ENCODE results near the gene PITX2. TPM values are rescaled to one million over a fixed set of nuclear protein-coding genes. Genes with fewer than 3 reads are reported as not detected.

Gene PITX2
- total RNA-seq, 2 donors from 2014 or later = 0.13 TPM; not detected in 1

- H3K36me3 Mint-ChIP-seq (ENCODE audit: low read depth) = peaks cover 7% of the 10 kb centered on the region
- peaks cover 59% of the 10 kb centered on the region for H3K27me3 Mint-ChIP-seq
- no peak overlapping the region for H3K4me3 Mint-ChIP-seq
- H3K27ac Mint-ChIP-seq = no peak overlapping the region
- no peaks in the 10 kb centered on the region for H3K4me1 Mint-ChIP-seq
- no peak for ATAC-seq (replicated peaks)
- H3K9me3 Mint-ChIP-seq = peaks cover 3% of the 10 kb centered on the region
Measured at GRCh38 chr4:110640576-110640975, 17.7 kb upstream of the PITX2 start.

DNA sequence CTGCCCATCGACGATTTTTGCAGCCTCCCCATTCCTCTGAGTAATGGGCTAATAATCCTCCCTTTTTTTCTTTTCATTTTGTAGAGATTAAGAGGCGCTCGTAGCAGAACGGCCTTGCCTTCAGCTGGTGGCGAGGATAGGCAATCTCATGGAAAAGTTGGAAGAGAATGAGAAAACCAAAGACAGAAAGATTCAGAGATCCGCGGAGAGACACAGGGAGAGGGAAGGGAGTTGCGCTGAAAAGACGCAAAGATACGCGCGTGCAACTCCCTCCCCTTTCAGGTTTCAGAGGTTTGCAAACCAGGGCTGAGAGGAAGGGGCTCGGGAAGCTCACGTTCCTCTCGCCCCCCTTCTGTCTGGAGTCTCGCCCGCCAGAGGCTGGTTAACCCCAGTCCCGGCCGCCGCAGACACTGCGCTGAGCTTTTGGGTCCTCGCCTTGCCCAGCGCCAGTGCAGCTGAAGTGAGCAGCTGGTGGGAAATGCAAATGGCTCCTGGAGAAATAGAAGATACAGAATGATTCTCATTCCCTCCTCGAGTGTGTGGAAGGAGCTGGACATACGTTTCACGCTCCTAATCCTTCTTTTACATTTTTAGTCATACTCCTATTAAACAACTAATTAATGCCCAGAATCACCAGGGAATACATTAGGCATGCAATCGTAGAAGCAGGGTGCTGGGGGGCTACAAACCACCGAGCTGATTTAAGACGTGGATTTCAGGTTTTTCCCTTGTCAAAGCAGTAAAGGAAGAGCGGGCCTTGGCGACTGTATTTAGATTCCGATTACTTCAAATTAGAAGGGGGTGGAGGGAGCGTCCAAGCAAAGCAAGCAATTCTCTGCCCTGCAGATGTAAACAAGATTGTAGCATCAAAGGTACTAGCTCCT is 16.6 kb upstream of the PITX2 start:
- Mint-ChIP-seq H3K27ac (no peak overlapping the region), H3K36me3 (ENCODE audit: low read depth) (peaks cover 7% of the 10 kb centered on the region), H3K4me1 (no peaks in the 10 kb centered on the region), H3K4me3 (no peak overlapping the region), H3K9me3 (peaks cover 3% of the 10 kb centered on the region), H3K27me3 (peaks cover 68% of the 10 kb centered on the region)
- ATAC-seq (replicated peaks) = no peak

GRCh38 chr4:110638089-110638746 is 15.3 kb upstream of the PITX2 start:
- Mint-ChIP-seq H3K4me3 (no peak overlapping the region), H3K36me3 (ENCODE audit: low read depth) (peaks cover 7% of the 10 kb centered on the region), H3K27ac (no peak overlapping the region), H3K4me1 (no peaks in the 10 kb centered on the region), H3K9me3 (peaks cover 3% of the 10 kb centered on the region), H3K27me3 (peaks cover 67% of the 10 kb centered on the region)
- ATAC-seq (replicated peaks) = no peak

GRCh38 chr4:110637408-110638088 is 14.7 kb upstream of the PITX2 start:
- peaks cover 7% of the 10 kb centered on the region for H3K36me3 Mint-ChIP-seq (ENCODE audit: low read depth)
- ATAC-seq (replicated peaks) = no peak
- H3K9me3 Mint-ChIP-seq = peaks cover 3% of the 10 kb centered on the region
- no peaks in the 10 kb centered on the region for H3K4me1 Mint-ChIP-seq
- no peak overlapping the region for H3K27ac Mint-ChIP-seq
- peaks cover 64% of the 10 kb centered on the region for H3K27me3 Mint-ChIP-seq
- H3K4me3 Mint-ChIP-seq = no peak overlapping the region

DNA sequence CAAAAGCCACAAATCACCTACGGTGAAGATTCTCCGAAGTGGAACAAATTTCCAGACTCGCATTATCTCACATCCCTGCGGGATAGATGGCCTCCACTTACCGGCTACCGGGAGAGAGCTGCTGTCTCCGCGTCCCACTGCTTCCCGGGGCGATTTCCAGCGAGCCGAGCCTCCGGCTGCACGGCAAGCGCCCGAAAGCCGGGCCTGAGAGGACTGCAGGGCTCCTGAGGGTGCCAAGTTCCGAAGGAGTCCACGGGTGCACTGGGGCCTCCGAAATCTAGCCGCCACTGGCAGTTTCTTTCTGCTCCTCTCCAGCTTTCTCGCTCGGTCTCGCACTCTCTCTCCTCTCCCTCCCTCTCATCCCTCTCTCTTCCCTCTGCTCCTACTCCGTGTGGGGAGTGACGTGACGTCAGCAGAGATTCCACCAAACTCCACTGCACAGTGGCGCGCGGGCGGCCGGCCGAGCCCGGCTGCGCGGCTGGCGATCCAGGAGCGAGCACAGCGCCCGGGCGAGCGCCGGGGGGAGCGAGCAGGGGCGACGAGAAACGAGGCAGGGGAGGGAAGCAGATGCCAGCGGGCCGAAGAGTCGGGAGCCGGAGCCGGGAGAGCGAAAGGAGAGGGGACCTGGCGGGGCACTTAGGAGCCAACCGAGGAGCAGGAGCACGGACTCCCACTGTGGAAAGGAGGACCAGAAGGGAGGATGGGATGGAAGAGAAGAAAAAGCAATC is 14.0 kb upstream of the PITX2 start:
- Mint-ChIP-seq H3K4me1 (peaks cover 3% of the 10 kb centered on the region), H3K27me3 (peaks cover 64% of the 10 kb centered on the region), H3K36me3 (ENCODE audit: low read depth) (peaks cover 9% of the 10 kb centered on the region), H3K27ac (no peak overlapping the region), H3K4me3 (no peak overlapping the region), H3K9me3 (peaks cover 3% of the 10 kb centered on the region)
- ATAC-seq (replicated peaks) = no peak

- Mint-ChIP-seq H3K9me3 (peaks cover 3% of the 10 kb centered on the region), H3K4me1 (peaks cover 5% of the 10 kb centered on the region), H3K27me3 (peaks cover 62% of the 10 kb centered on the region), H3K27ac (no peak overlapping the region), H3K4me3 (no peak overlapping the region), H3K36me3 (ENCODE audit: low read depth) (peaks cover 12% of the 10 kb centered on the region)
- ATAC-seq (replicated peaks) = no peak
Measured at GRCh38 chr4:110636171-110636679, 13.3 kb upstream of the PITX2 start.

DNA sequence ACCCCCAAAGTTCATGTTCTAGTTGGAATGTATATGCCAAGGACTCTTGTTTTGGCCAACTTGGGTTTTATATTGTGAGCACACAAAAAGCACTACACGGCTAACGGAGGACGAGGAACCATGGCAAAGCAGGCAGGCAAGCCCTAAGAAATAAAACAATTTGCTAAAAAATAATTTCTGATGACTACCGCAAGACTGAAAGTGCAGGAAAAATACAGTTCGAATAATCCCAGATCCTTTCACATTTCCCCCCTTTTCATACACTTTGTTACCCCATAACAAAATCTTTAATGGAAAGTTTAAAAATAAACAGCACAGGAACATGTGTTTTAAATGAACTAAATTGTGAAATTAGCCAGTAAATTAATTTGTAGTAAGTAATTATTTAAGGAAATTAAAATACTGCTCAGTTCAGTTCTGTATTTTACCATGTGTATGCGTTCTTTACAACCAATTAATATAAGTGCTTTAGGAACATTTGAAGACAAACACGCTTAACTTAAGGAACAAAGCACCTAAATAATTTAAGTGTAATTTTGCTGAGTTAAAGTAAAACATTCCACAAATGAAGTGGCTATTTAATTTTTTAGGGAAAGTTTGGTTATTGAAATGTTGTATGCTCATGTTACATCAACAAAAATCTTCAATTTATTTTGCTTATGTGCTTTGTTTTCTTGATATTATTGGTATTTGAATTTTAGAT is 12.4 kb upstream of the PITX2 start:
- no peak overlapping the region for H3K27ac Mint-ChIP-seq
- H3K36me3 Mint-ChIP-seq (ENCODE audit: low read depth) = peaks cover 20% of the 10 kb centered on the region
- no peak overlapping the region for H3K4me3 Mint-ChIP-seq
- no peak for ATAC-seq (replicated peaks)
- H3K27me3 Mint-ChIP-seq = peaks cover 62% of the 10 kb centered on the region
- peaks cover 3% of the 10 kb centered on the region for H3K9me3 Mint-ChIP-seq
- H3K4me1 Mint-ChIP-seq = peaks cover 5% of the 10 kb centered on the region

- ATAC-seq (replicated peaks) = no peak
- Mint-ChIP-seq H3K4me3 (no peak overlapping the region), H3K36me3 (ENCODE audit: low read depth) (peaks cover 22% of the 10 kb centered on the region), H3K9me3 (peaks cover under 1% of the 10 kb centered on the region), H3K27ac (no peak overlapping the region), H3K4me1 (peaks cover 5% of the 10 kb centered on the region), H3K27me3 (peaks cover 61% of the 10 kb centered on the region)
Measured at GRCh38 chr4:110634350-110635162, 11.7 kb upstream of the PITX2 start.

GRCh38 chr4:110633358-110634341 is 10.8 kb upstream of the PITX2 start:
- ATAC-seq (replicated peaks) = no peak
- Mint-ChIP-seq H3K4me3 (no peak overlapping the region), H3K27ac (no peak overlapping the region), H3K9me3 (no peaks in the 10 kb centered on the region), H3K4me1 (peaks cover 5% of the 10 kb centered on the region), H3K36me3 (ENCODE audit: low read depth) (peaks cover 22% of the 10 kb centered on the region), H3K27me3 (peaks cover 57% of the 10 kb centered on the region)

- Mint-ChIP-seq H3K27ac (no peak overlapping the region), H3K4me1 (peaks cover 5% of the 10 kb centered on the region), H3K27me3 (peaks cover 58% of the 10 kb centered on the region), H3K4me3 (no peak overlapping the region), H3K9me3 (peaks cover 3% of the 10 kb centered on the region), H3K36me3 (ENCODE audit: low read depth) (peaks cover 23% of the 10 kb centered on the region)
- no peak for ATAC-seq (replicated peaks)
Measured at GRCh38 chr4:110632506-110633357, 9.9 kb upstream of the PITX2 start.

Data from activated T-helper 17 cell treated with anti-CD3 and anti-CD28 coated beads, Interleukin-2, amount 50 U/mL, for 72 hours (primary cell).